ENCODE results near the gene PPARA. TPM values are rescaled to one million over a fixed set of nuclear protein-coding genes. Genes with fewer than 3 reads are reported as not detected.

Gene PPARA
- polyA plus RNA-seq, 1 donor from 2014 or later: 7.1 TPM

DNA sequence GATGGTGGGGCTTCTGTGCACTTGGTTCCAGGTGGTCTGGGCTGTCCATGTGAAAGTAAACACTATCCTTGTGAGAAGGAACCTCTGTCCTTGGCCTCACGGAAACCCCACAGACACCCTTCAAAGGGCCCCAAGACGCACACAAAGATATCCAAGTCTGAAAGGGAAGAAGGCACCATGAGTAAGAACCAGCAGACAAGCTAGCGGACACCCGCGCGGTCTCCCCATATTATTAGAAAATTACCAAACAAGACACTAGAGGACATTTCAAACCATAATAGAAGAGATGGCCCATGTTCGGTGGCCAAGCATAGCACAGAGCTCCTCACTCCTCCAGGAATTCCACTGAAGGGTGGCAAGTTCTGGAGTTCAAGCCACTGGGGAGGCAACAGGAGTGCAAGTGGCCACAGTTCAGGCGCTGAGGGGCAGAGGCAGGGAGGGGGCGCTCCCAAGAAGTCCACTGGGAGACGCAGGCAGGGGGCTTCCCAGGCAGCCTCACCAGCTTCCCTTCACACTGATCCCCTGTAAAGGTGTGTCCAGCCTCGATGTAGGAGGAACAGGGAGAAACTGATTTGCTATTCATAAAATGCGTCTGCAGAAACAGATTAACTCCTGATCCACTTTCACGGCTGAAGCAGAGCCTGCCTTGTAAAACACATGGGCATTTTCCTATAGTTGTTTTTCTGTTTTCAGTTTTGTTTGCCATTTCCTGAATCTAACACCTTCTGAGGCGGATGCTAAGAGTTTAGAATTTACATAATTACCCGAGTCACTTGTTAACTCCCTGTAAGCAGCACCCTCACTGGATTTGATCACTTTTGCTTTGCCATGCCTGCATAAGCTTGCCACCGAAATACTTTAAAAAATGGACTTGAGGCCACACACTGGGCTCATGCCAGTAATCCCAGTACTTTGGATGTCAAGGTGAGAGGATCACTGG, 9.1 kb upstream of the PPARA start:
- H3K36me3 Mint-ChIP-seq: peaks cover 3% of the 10 kb centered on the region
- H3K27ac Mint-ChIP-seq: peak overlapping the region; percentile 13 to 92 (median 90)
- no peaks in the 10 kb centered on the region for H3K27me3 Mint-ChIP-seq
- H3K4me3 Mint-ChIP-seq: peak overlapping the region; percentile 28 to 85 (median 72)
- H3K9me3 Mint-ChIP-seq: no peaks in the 10 kb centered on the region
- H3K4me1 Mint-ChIP-seq: peaks cover 9 to 12% (median 11%) of the 10 kb centered on the region in 3 donors

GRCh38 chr22:46142548-46143490, 7.5 kb upstream of the PPARA start:
- peaks cover 9 to 12% (median 11%) of the 10 kb centered on the region in 3 donors for H3K4me1 Mint-ChIP-seq
- H3K27me3 Mint-ChIP-seq: no peaks in the 10 kb centered on the region
- peaks cover 3% of the 10 kb centered on the region for H3K36me3 Mint-ChIP-seq
- no peaks in the 10 kb centered on the region for H3K9me3 Mint-ChIP-seq
- H3K4me3 Mint-ChIP-seq: peak overlapping the region in 1 of 4 donors; percentile 1
- peak overlapping the region in 1 of 3 donors; percentile 47 for H3K27ac Mint-ChIP-seq

- no peak overlapping the region for H3K4me3 Mint-ChIP-seq
- H3K27ac Mint-ChIP-seq: no peak overlapping the region
- peaks cover 9 to 12% (median 11%) of the 10 kb centered on the region in 3 donors for H3K4me1 Mint-ChIP-seq
- no peaks in the 10 kb centered on the region for H3K27me3 Mint-ChIP-seq
- H3K36me3 Mint-ChIP-seq: peaks cover 3% of the 10 kb centered on the region
- H3K9me3 Mint-ChIP-seq: no peaks in the 10 kb centered on the region
Measured at GRCh38 chr22:46143491-46144147, 6.7 kb upstream of the PPARA start.

GRCh38 chr22:46145361-46145851, 4.9 kb upstream of the PPARA start:
- Mint-ChIP-seq H3K27ac (peak overlapping the region in 1 of 3 donors; percentile 41), H3K36me3 (peaks cover 3% of the 10 kb centered on the region), H3K9me3 (no peaks in the 10 kb centered on the region), H3K27me3 (no peaks in the 10 kb centered on the region), H3K4me1 (peaks cover 14 to 18% (median 18%) of the 10 kb centered on the region in 3 donors), H3K4me3 (no peak overlapping the region)

DNA sequence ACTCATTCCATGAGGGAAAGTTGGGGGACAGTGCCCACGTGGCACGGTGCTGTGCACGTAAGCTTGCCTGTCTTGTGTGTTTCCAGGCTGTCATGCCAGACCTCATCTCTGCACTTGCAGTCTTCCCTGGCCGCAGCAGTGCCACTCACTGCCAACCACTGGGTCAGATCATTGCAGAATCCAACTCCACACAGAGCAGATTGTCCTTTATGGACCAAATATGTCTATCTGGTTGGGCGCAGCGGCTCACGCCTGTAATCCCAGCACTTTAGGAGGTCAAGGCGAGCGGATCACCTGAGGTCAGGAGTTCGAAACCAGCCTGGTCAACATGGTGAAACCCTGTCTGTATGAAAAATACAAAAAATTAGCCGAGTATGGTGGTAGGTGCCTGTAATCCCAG, 4.4 kb upstream of the PPARA start:
- Mint-ChIP-seq H3K36me3 (peaks cover 3% of the 10 kb centered on the region), H3K4me3 (peak overlapping the region in 1 of 4 donors; percentile 73), H3K9me3 (no peaks in the 10 kb centered on the region), H3K4me1 (peaks cover 13 to 18% (median 15%) of the 10 kb centered on the region in 3 donors), H3K27me3 (no peaks in the 10 kb centered on the region), H3K27ac (no peak overlapping the region)

GRCh38 chr22:46146329-46146728, 4.0 kb upstream of the PPARA start:
- H3K36me3 Mint-ChIP-seq: peaks cover 3% of the 10 kb centered on the region

GRCh38 chr22:46147061-46147460, 3.3 kb upstream of the PPARA start:
- Mint-ChIP-seq H3K4me3 (peak overlapping the region in 1 of 4 donors; percentile 73), H3K4me1 (peaks cover 10 to 17% (median 11%) of the 10 kb centered on the region in 3 donors), H3K36me3 (peaks cover 2% of the 10 kb centered on the region), H3K9me3 (no peaks in the 10 kb centered on the region), H3K27ac (peak overlapping the region in 1 of 3 donors; percentile 51), H3K27me3 (no peaks in the 10 kb centered on the region)

More at GRCh38 chr22:46146329-46146728, 4.0 kb upstream of the PPARA start:
- peaks cover 10 to 17% (median 11%) of the 10 kb centered on the region in 3 donors for H3K4me1 Mint-ChIP-seq
- H3K4me3 Mint-ChIP-seq: peak overlapping the region in 1 of 4 donors; percentile 73
- H3K27ac Mint-ChIP-seq: peak overlapping the region in 1 of 3 donors; percentile 47
- no peaks in the 10 kb centered on the region for H3K9me3 Mint-ChIP-seq
- H3K27me3 Mint-ChIP-seq: no peaks in the 10 kb centered on the region

DNA sequence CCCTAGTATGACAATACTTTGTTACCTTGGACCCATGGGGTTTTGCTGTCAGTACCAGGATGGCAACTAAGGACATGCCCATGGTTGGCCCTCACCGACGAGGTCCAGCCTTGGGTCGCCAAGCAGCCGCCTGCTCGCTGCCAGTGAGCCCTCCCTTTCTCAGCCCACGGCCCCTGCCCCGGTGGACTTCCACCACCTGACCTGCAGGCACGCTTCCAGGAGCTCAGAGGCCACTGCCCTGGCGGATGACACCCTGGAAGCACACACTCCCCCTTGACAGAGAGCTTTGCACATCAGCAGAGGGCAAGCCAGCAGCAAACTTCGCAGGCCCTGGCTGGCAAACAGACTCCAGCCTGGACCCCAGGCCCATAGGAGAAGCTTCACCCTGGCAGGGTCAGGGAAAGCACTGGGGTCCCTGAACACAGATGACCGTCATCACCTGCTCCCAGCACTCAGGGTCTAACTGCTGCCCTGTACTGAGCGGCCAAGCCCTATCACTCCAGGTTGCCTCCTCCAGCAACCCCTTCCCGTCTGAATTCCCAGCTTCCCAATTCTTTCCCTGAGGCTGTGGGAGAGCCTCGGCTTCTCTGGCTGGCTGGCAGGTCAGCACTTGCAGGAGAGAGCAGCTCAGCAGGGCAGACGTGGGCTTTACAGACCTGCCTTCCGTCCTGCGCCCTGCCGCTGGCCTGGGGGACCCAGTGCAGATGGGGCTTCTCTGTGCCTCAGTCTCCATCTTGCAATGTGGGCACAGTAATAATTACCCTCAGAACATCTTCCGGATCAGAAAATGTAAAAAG, 2.7 kb upstream of the PPARA start:
- Mint-ChIP-seq H3K4me1 (peaks cover 10 to 14% (median 12%) of the 10 kb centered on the region in 3 donors), H3K36me3 (peaks cover 2% of the 10 kb centered on the region), H3K9me3 (no peaks in the 10 kb centered on the region), H3K27me3 (no peaks in the 10 kb centered on the region), H3K27ac (peak overlapping the region in 1 of 3 donors; percentile 51), H3K4me3 (peak overlapping the region in 1 of 4 donors; percentile 73)

- peaks cover 10 to 14% (median 11%) of the 10 kb centered on the region in 3 donors for H3K4me1 Mint-ChIP-seq
- peak overlapping the region in 1 of 4 donors; percentile 73 for H3K4me3 Mint-ChIP-seq
- H3K9me3 Mint-ChIP-seq: no peaks in the 10 kb centered on the region
- H3K36me3 Mint-ChIP-seq: peaks cover 2% of the 10 kb centered on the region
- H3K27ac Mint-ChIP-seq: peak overlapping the region in 1 of 3 donors; percentile 51
- H3K27me3 Mint-ChIP-seq: no peaks in the 10 kb centered on the region
Measured at GRCh38 chr22:46148336-46148735, 2.0 kb upstream of the PPARA start.

DNA sequence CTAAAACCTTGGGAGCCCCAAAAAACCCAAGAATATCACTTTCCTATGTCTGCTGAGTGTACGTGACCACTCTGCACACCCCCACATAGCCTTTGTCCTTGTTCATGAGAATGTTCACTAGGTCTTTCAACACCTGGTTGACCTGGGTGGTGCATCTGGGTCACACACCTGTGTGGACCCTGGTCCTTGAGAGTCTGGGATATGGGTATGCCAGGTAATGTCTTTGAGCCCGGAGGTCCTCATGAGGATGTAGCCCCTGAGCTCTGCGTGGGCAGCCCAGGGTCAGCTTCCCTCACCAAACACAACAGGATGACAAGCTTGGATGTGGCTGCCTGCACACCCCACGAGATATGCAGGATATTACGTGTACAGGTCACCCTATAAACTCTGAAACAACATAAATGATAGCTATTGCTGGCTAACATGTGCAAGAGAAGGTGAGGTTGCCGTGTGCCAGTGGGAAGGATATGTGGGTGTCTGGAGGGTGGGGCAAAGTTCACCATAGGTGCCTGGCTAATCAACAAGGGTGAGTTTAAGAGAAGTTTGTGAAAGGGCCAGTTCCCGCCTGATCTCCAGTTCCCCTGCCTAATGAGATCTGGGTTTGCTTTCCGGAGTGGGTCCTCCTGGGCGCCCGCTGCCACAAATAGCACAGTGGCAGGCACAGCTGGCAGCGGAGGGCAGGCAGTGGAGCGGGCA, 1.4 kb upstream of the PPARA start:
- Mint-ChIP-seq H3K4me3 (peak overlapping the region; percentile 73 to 90 (median 86)), H3K36me3 (peaks cover 2% of the 10 kb centered on the region), H3K9me3 (no peaks in the 10 kb centered on the region), H3K27me3 (no peaks in the 10 kb centered on the region), H3K4me1 (peaks cover 10 to 14% (median 11%) of the 10 kb centered on the region in 3 donors), H3K27ac (peak overlapping the region; percentile 1 to 40 (median 33))

GRCh38 chr22:46149512-46150033, 753 bp upstream of the PPARA start:
- Mint-ChIP-seq H3K4me1 (peaks cover 10 to 14% (median 11%) of the 10 kb centered on the region in 3 donors), H3K27me3 (no peaks in the 10 kb centered on the region), H3K9me3 (no peaks in the 10 kb centered on the region), H3K36me3 (peaks cover 2% of the 10 kb centered on the region), H3K27ac (peak overlapping the region; percentile 1 to 40 (median 33)), H3K4me3 (peak overlapping the region; percentile 73 to 90 (median 86))

GRCh38 chr22:46150655-46151477, 540 bp downstream of the PPARA start:
- Mint-ChIP-seq H3K27ac (peak overlapping the region; percentile 83 to 94 (median 91)), H3K4me3 (peak overlapping the region; percentile 83 to 93 (median 92)), H3K4me1 (peaks cover 11 to 17% (median 12%) of the 10 kb centered on the region in 3 donors), H3K27me3 (no peaks in the 10 kb centered on the region), H3K36me3 (peaks cover 4% of the 10 kb centered on the region), H3K9me3 (no peaks in the 10 kb centered on the region)

All from IgD-negative memory B cell (primary cell).